AG04449 (cell line): ENCODE measurements around the gene SLC7A6.

Experiments
- CTCF ChIA-PET: fragments of 350-600 bp; formaldehyde crosslinking; extraction: SDS; loops from one replicate; lab custom pipeline; 2021; ENCODE audit warnings: antibody characterized with exemption; lab: Yijun Ruan, JAX
- POLR2A ChIA-PET: fragments of 400-600, 350-600 bp; formaldehyde crosslinking; extraction: SDS; loops from one replicate; lab custom pipeline; 2020; ENCODE audit warnings: antibody characterized with exemption, inconsistent platforms; lab: Yijun Ruan, JAX
- DNase-seq: peaks from one replicate; pipeline ENCODE4 v3.0.0-alpha.2; 2010; ENCODE audit warnings: low read depth, low spot score
- H3K4me3 ChIP-seq: 2 replicates; pipeline ENCODE4 v1.5.1; 2011; ENCODE audit warnings: low read depth, mild to moderate bottlenecking, control low read depth, low read length
- TF ChIP-seq, protein P1 (sequence below): IDR thresholded peaks from one replicate; pipeline ENCODE4 v1.5.1; 2011; ENCODE audit warnings: mild to moderate bottlenecking, moderate library complexity, low read length, control low read depth, inconsistent platforms; ENCODE audit not compliant: insufficient read depth; ENCODE audit errors: missing control alignments

The SLC7A6 gene

DNA sequence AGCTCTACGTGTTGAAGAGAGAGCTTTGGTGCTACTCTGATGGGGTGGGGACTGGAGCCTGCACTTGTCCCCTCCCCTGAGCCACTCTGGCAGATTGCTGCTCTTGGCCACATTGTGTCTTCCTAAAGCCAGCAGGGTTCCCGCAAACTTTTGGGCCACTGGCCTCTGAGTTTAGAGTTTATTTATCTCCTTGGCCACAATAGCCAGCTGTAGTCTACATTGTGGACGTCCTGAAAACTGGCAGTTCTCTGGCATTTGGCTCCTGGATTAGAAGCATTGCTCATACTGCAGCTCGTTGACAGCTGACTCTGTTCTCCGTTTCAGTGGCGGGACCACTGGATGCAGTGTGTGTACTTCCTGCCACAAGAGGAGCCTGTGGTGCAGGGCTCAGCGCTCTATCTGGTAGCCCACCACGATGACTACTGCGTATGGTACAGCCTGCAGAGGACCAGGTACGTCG lies 81.1 kb downstream of the SLC7A6 start:
- POLR2A ChIA-PET: no interaction called here
- no peak overlapping the region for H3K4me3 ChIP-seq
- TF ChIP-seq, protein P1, sequence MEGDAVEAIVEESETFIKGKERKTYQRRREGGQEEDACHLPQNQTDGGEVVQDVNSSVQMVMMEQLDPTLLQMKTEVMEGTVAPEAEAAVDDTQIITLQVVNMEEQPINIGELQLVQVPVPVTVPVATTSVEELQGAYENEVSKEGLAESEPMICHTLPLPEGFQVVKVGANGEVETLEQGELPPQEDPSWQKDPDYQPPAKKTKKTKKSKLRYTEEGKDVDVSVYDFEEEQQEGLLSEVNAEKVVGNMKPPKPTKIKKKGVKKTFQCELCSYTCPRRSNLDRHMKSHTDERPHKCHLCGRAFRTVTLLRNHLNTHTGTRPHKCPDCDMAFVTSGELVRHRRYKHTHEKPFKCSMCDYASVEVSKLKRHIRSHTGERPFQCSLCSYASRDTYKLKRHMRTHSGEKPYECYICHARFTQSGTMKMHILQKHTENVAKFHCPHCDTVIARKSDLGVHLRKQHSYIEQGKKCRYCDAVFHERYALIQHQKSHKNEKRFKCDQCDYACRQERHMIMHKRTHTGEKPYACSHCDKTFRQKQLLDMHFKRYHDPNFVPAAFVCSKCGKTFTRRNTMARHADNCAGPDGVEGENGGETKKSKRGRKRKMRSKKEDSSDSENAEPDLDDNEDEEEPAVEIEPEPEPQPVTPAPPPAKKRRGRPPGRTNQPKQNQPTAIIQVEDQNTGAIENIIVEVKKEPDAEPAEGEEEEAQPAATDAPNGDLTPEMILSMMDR: no peak
- CTCF ChIA-PET: interaction anchor here (2.1 kb wide), 1 partner anchor 16 kb away, joined by 8 read pairs; no protein-coding TSS in a partner anchor
- DNase-seq: no peak

DNA sequence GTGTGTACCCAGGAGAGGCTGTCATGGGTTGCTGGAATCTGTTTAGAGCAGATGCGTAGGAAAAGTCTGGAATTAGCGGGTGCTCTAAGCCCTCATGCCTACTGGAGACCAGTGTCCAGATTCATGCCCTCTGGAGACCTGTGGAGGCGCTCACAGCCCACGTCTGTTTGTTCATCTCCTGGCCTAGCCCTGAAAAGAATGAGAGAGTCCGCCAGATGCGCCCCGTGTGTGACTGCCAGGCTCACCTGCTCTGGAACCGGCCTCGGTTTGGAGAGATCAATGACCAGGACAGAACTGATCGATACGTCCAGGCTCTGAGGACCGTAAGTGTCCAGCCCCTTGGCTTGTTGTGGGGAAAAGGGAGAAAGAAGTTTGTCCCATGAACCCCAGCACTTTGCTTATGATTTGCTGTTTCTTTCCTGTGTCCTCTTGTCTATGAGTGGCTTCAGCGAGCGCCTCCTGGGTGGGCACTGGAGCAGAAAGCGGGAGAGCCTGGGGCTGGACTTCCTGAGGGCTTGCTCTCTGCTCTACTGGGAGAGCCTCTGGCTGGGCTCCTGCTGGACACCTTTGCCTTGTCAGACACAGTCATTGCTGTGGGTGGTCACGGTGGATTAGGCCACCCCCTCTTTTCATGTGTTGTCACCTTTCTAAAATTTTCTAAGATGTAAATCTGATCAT lies 81.8 kb downstream of the SLC7A6 start:
- ChIA-PET POLR2A (no interaction called here), CTCF (interaction anchor here (2.1 kb wide), 1 partner anchor 17 kb away, joined by 8 read pairs; no protein-coding TSS in a partner anchor)
- DNase-seq: no peak
- no peak overlapping the region for H3K4me3 ChIP-seq
- TF ChIP-seq, protein P1: no peak

DNA sequence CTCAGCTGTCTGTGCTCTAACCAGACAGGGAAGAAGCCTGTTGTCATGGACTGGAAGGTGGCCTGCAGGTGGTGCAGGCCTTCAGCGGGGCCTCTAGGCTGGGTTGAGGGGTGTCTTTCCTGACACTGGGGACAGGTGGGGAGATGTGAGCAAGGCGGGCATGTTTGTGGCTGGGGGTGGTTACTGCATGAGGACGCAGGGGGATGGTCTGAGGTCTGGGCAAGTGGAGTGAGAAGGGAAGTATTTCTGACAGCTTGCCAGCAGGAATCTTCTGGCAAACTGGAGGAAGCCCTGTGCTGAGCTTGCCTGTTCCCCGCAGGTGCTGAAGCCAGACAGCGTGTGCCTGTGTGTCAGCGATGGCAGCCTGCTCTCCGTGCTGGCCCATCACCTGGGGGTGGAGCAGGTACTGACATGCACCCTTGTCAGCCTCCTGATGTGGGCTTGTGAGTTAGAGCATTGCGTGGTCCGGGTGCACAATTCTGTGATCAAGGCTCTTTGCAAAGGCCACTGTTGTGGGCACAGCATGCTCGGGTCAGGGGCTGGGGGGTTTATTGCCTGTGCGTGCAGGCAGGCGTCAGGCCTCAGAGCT lies 82.7 kb downstream of the SLC7A6 start:
- no peak for DNase-seq
- TF ChIP-seq, protein P1: no peak
- CTCF ChIA-PET: no interaction called here
- POLR2A ChIA-PET: no interaction called here
- H3K4me3 ChIP-seq: no peak overlapping the region

DNA sequence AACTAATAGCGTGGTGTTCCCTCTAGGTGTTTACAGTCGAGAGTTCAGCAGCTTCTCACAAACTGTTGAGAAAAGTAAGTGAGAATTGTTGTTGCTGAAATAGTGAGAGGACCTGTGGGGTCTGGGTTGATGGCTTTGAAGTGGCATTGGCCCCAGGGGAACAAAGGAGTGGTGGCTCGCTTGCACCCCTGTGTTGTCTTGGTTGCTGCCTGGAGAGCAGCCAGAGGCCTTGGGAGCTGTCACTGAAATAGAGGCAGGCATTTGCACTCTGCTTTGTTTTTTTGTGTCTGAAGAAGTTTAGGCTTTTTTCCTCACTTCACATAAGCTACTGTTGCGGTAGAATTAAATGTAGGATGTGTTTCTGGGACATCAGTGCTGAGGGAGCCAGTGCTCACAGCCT lies 83.3 kb downstream of the SLC7A6 start:
- ChIA-PET CTCF (no interaction called here), POLR2A (no interaction called here)
- DNase-seq: no peak
- no peak overlapping the region for H3K4me3 ChIP-seq
- TF ChIP-seq, protein P1: no peak

DNA sequence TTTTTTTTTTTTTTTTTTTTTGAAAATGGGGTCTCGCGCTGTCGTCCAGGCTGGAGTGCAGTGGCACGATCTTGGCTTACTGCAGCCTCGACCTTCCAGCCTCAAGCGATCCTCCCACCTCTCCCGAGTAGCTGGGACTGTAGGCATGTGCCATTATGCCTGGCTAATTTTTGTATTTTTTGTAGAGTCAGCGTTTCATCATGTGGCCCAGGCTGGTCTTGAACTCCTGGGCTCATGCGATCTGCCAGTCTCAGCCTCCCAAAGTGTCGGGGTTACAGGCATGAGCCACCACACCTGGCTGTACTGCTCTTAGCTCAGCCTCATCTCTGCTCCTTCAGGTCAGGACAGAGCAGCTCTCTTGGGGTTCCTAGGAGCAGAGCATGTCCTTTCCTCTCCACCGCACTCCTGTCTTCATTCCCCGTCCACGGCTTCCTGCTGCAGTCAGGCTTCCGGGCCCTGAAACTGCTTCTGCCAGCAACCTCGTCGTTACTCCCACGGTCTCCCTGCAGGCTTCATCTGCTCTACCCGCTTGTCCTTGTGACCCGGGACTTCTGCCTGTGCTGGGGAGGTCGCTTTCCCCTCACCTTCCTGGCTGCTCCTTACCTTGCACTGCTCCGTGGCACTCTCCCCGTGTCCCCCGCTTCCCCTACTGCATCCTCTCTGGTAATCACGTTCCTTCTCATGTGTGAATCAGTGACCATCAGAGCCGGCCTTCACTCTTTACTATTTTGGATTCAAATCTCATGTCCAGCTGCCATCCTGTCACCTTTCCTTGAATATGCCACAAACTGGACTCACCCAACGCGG lies 84.5 kb downstream of the SLC7A6 start:
- TF ChIP-seq, protein P1: no peak
- H3K4me3 ChIP-seq: no peak overlapping the region
- DNase-seq: no peak
- ChIA-PET POLR2A (no interaction called here), CTCF (interaction anchor here (0.9 to 1.2 kb wide), 2 partner anchors 15 to 85 kb away, joined by 3 read pairs; no protein-coding TSS in a partner anchor)
